NOMO-1 (cell line): Measurements from ENCODE around the gene AMFR.

Experiments
- DNase-seq, 2 experiments: peaks; one replicate each; lab custom pipeline; 2025; ENCODE audit not compliant: unreplicated experiment in 2 of 2; lab: John Stamatoyannopoulos, UW

Gene AMFR

DNA sequence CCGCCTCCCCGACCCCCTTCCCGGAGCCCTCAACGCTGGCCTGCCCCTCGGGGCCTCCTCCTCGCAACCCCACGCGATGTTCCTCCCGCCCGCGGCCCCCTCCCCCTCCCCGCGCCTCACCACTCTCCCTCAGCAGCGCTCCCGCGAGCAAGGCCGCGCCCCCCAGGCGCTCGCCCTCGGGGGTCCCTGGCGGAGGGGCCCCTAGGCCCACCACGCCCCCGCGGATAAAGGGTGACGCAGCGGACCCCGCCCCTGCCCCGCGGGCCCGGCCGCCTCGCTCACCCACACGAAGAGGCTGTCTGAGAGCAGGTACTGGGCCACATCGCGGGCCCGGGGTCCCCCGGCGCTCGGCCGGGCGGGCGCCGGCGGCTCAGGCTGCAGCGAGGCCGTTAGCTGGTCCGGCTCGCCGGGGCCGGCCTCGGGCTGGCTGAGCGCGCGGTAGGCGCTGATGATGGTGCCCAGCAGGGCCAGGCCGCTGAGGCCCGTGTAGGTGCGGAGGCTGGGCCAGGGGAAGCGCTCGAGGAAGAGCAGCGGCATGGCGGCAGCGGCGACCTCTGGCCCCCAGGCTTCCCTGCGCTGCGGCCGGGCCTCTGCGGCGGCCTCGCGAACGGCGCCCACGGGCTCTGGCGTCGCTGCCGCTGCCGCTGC is 430 bp downstream of the AMFR start:
- DNase-seq: no peak

GRCh38 chr16:56424404-56424764 is 961 bp downstream of the AMFR start:
- no peak for DNase-seq

- peak in 1 of 2 experiments; percentile 79 for DNase-seq
These were observed 1.6 kb downstream of the AMFR start for GRCh38 chr16:56423584-56424403.

GRCh38 chr16:56422896-56423441 is 2.4 kb downstream of the AMFR start:
- no peak for DNase-seq

DNA sequence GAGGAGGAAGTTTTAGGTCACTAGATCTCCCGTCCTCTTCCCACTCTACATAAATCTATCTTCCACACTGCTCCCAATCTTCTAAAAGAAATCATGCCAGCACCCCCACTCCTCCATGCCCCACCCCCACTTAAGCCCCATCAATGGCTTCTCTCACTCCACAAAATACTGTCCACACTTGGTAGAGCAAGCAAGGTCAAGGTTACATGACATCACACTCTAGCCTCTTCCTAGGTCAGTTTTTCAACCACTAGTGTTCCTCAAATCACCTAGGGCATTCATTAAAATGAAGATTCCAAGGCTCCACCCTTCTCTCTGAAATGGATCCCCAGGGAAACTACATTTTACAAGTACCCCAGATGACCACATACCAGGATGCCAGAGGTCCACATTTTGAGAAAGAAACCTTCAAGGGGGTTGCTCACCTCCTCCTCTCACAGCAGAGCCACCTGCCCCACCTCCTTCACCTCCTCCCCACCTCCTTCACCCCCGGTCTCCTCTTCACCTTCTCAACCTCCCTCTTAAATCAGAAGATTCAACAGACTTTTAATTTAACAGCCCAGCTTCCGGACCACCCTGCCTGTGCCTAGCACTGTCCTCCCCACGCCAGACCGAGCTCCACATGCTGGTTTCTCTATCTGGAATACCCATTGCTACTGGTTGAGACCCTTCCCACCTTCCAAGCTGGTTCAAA is 3.2 kb downstream of the AMFR start:
- no peak for DNase-seq

- DNase-seq: no peak
These were observed 4.0 kb downstream of the AMFR start for GRCh38 chr16:56421313-56421712.

- DNase-seq: no peak
These were observed 4.7 kb downstream of the AMFR start for GRCh38 chr16:56420613-56421012.

- DNase-seq: no peak
These were observed 5.4 kb downstream of the AMFR start for GRCh38 chr16:56419740-56420548.

- DNase-seq: no peak
These were observed 8.2 kb downstream of the AMFR start for GRCh38 chr16:56417138-56417537.

DNA sequence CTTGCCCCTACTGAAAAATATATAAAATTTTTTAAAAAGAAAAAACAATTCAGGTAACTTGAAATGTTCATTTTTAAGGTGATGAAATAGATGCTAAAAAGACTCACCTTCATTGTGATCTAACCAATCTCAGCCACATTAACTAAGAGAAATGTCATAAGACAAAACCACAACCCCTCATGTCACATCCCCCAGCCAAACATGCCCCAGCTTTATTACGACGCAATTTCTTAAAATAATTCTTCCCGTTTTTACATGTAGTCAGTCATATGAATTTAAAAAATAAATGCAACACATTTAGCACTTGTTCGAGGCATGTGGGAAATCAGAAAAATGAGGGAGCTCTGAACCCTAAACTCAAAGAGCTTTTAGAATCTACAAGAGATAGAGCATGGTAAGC is 9.5 kb downstream of the AMFR start:
- DNase-seq: peak; percentile 15 to 64

GRCh38 chr16:56414366-56414765 is 11.0 kb downstream of the AMFR start:
- DNase-seq: no peak

DNA sequence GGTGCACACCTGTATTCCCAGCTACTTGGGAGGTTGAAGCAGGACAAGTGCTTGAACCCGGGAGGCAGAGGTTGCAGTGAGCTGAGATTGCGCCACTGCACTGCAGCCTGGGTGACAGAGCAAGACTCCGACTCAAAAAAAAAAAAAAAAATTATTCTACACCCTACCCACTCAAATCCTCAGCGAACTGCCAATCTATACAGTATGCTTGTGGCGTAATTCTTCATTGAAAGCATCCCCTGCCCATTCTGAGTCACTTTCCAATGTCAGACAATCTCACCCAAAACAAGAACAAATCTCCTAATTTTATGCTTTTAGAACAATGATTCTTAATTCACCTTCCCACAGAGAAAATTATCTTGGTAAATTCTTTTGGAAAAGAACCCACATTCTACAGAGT is 12.0 kb downstream of the AMFR start:
- DNase-seq: no peak

DNA sequence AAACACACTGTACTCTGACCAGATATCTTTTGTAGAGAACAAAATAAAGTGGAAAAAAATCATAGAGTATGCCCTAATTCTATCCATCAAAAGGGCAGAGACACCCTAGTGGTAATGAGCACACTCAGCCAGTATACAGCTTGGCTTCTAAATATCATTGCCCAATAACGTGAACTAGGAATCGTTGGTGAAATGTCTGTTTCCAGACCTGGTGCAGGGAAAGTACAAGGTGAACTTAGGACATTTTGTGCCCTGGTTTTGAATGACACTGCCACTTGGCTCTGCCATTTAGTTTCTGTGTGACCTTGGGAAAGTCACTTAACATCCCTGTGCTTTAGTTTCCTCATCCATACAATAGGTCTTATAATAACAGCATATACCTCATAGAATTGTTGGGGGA is 13.7 kb downstream of the AMFR start:
- DNase-seq: no peak

- DNase-seq: no peak
These were observed 14.2 kb downstream of the AMFR start for GRCh38 chr16:56411123-56411522.

DNA sequence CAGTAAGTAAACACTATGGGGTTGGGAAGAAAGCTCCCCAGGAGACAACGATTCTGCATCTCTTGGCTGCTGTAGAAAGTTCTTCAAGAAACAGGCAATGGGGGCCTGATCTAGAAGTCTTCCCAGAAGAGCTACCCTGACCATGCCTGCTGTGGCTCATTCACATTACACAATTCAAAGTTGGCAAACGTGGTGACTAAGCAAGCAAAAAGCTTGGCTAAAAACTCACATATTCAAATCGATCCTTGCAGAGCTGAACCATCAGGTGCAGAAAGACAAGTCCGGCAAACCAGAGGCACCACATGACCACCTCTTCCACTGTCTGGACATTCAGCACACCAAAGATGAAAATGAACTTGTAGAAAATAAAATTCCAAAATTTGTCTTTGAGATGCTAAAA is 16.1 kb downstream of the AMFR start:
- DNase-seq: peak in 1 of 2 experiments; percentile 23

DNA sequence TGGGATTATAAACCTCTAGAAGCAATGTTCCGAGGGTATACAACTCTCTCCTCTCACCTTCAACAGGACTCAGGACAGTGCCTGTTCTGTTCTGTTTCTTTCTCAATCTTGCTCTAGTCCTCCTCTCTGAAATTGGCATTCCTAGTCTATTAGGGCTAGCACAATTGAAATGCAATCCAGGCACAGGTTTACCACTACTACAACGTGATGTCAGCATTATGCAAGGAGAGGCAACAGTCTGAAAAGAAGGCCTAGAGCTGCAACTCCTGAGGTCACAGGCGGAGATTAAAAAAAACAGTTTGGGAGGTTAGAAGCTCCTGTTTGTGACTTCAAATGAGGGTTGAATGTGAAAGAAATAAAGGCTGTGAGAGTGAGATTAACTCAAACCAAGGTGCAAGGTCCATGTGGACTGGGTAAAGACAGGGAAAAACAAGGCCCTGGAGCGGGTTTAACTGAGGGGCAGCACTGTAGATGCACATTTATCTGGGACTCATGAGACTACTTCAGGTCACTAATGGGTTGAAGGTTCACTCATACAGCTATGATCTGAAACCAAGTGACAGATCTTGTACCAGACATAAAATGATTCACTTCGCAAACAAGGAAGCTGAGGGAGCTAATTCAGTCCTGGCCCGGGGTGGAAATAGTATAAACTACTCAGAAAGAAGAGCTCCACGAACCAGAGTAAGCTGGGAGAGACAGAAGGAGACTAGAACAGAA is 16.8 kb downstream of the AMFR start:
- DNase-seq: no peak

DNA sequence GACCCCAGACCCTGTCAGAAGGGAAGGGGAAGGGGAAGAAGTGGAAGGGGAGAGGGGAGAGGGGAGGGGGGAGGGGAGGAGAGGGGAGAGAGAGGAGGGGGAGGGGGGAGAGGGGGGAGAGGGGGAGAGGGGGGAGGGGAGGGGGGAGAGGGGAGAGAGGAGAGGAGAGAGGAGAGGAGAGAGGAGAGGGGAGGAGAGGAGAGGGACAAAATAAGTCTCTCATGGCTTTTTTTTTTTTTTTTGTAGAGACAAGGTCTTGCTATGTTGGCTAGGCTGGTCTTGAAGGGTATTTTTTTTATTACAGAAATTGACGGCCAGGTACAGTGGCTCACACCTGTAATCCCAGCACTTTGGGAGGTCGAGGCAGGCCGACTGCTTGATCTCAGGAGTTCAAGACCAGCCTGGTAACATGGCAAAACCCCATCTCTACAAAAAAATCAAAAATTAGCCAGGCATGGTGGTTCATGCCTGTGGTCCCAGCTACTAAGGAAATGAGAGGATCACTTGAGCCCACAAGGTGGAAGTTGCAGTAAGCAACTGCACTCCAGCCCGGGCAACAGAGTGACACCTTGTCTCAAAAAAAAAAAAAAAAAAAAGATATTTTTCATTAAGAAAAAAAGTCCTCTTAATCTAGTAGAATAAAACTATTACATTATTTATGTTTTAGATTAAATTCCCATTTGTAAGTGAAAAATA is 19.2 kb downstream of the AMFR start:
- no peak for DNase-seq

DNA sequence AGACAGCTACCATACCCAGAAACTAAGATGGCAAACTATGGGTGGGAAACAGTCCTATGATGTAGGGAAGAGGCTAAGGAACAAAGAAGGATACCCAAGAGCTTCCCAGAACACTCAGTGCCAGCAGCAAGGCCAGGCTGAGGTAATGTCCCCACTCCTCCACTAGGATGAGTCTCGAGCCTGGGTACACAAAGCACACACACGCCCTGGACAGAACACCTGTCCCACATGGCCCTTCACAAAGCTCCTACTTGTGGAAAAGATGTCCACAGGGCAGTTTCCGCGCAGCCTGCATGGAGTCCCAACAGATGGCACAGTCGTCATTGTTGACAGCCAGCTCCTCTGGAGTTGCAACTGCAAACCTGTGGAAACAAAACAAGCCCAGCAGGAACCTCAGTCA is 23.9 kb downstream of the AMFR start:
- DNase-seq: no peak

- DNase-seq: no peak
These were observed 24.9 kb downstream of the AMFR start for GRCh38 chr16:56400458-56400857.
